NCI-H2107 treated with DMSO at 0.1 percent for 48 hours (cell line): ENCODE results near the gene MLST8.

Experiments
- DNase-seq: peaks from one replicate; lab custom pipeline; 2025; ENCODE audit not compliant: unreplicated experiment; lab: John Stamatoyannopoulos, UW

The MLST8 gene

GRCh38 chr16:2205104-2205966 lies at the start of gene MLST8:
TSS of gene MLST8 (plus strand) at chr16:2205454. CDS start at chr16:2206086, 632 bp downstream.
- peak; percentile 24 for DNase-seq

DNA sequence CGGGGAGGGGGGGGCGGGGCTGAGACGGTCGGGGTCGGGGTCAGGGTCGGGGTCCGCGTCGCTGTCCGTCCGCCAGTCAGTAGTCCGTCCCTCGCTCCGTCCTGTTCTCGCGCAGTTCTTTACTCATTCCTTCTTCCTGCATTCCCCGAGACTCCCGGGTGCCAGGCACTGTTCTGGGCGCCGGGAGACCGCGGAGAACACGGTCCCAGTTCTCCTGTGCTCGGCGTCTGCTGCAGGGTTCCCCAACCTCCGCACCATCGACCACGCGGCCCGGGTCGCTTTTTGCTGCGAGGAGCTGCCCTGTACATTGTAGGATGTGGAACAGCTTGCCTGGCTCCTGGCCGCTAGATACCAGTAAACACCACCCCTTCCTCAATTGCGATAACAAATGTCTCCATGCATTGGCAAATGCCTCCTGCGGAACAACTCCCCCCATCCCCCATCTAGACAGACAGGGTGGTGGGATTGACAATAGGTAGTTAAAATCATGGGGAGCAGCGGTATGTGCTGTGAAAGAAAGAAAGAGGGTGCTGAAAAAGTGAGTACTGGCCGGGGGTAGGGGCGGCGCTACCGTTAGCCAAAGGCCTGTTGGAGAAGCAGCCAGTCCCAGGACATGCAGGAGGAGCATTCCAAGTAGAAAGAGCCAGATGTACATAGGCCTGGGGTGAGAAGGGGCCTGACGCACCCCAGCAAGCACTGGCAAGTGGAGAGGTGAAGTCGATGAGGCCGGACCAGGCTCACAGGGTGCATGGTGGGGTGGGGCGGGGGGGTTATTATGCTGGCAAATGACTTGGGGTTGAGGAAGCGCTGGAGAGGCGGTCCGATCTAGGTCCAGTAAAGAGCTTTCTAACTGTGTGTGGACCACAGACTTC lies 49.0 kb upstream of the MLST8 start:
- DNase-seq = no peak

DNA sequence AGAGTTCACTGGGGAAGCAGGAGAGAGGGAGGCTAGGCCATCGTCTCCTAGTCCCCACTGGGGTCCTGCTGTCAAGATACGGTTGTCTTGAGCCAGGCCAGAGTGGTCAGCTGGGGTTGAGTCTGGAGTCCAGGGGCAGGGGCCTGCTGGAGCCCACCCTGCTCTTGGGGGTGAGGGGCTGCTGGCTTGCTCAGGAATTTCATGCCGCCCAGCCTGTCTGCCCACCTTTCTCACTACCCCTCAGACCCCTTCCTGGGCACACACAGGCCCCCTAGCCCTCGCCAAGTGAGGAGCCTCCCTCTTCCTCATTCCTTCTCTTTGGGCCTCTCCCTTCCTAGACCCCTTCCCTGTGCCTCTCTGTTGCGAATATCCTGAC lies 48.4 kb upstream of the MLST8 start:
- DNase-seq = no peak

DNA sequence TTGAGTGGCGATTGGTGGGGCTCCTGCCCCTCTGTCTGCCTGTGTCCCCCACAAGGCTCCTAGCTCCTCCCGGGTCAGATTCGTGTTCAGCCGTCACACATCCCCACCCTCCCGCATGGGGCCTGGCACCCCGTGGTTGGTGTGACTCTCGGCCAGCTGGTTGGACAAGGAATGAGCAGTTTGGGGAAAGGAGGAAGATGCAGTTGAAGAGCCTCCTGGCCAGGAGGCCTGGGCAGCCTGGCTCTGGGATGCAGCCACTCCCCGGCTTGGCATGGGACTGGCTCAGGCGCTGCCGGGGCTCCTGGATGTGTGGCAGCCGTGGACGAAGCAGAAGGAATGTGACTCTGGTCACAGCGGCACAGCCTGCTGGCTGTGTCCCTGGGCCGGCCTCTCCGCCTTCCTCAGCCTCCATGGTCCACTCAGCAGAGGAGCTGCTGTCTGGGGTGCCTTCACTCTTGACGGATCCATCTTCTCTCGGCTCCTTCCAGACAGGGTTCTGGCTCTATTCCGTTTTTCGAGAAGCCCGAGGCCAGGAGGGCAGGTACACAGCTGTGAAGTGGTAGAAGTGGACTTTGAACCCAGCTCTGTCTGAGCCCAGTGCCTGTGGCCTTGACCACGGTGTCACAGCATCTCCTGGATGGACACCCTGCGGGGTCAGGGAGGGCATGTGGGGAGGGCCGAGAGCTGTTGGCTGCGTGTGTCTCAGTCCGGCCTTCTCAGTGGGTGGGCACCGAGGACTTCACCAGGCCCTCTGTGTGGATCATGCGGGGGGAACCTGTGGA lies 47.6 kb upstream of the MLST8 start:
- no peak for DNase-seq

DNA sequence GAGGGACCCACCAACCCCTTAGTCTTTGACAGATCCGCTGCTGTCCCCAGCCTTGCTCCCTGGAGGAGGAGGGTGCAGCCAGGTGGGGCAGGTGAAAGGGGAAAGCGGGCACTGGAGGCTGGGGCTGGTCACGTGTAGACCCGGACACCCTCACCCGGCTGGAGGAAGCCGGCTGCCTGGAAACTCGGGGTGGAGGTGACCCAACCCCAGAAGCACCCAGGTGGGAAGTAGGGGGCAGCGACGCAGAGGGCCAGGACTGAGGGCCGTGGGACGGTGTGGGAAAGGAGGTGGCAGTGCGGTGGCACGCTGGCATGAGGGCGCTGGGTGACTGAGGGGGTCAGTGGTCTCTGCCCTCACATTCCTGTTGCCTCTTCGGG lies 47.0 kb upstream of the MLST8 start:
- no peak for DNase-seq

GRCh38 chr16:2159175-2159838 lies 45.9 kb upstream of the MLST8 start:
- no peak for DNase-seq

DNA sequence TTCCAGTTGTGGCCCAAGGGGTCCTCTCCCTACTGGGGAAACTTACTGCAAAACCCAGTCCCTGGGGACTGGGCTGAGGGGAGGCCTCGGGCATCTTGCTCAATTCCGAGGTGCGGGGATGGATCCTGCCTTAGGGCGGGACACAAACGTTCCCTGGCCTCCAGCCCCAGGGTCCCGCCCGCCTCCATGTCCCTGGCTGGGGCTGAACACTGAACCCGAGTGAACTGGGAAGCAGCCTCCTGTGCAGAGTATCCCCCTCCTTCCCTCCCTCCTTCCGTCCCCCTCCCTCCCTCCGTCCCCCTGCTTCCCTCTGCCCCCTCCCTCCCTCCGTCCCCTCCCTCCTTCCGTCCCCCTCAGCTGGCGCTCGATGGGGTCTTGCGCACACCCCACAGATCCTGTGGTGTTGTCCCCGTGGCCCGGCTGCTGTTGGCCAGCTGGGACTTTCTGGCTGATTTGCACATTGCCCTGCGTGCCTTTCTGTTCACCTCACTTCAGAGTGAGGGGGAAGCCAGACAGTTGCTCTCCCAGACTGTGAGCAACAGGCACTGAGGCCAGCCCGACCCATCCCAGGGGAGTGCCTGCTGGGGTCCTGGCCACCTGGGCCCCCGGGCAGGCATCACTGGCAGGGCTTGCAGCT lies 44.2 kb upstream of the MLST8 start:
- no peak for DNase-seq

DNA sequence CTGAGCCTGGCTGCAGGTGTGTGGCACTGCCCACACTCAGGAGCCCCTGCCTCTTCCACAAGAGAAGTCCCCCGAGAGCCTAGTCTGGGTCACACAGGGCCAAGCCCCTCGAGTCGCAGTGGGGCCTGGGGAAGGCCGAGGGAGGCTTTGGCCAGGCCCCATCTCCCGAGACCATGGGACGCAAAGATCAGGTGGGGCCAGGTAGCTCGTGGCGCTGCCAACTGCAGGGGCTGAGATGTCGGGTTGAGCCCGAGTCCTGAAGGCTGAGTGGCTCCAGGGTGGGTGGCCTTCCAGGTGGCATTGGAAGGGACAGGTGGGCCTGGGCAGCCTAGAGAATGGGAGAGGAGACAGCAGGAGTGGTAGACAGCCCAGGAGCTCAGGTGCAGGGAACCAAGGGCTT lies 43.3 kb upstream of the MLST8 start:
- no peak for DNase-seq

- no peak for DNase-seq
Observed at GRCh38 chr16:2162676-2163118, 42.6 kb upstream of the MLST8 start.

GRCh38 chr16:2163211-2163881 lies 41.9 kb upstream of the MLST8 start:
- no peak for DNase-seq

DNA sequence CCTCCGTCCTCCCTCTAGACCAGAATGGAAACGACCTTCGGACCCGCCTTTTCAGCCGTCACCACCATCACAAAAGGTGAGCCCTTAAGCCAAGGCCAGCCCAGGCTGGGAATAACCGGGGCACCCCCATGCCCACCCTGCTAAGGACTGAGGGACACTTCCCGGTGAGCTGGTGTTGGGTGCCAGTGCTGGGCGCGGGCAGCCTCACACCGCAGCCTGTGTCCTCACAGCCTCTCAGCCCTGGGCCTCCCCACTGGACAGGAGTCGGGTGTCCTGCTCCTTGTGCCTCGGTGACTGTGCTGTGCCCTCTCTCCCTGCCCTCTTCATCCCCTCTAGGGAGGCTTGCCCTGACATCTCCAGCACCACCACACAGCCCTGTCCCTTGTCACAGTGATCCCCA lies 39.4 kb upstream of the MLST8 start:
- no peak for DNase-seq

DNA sequence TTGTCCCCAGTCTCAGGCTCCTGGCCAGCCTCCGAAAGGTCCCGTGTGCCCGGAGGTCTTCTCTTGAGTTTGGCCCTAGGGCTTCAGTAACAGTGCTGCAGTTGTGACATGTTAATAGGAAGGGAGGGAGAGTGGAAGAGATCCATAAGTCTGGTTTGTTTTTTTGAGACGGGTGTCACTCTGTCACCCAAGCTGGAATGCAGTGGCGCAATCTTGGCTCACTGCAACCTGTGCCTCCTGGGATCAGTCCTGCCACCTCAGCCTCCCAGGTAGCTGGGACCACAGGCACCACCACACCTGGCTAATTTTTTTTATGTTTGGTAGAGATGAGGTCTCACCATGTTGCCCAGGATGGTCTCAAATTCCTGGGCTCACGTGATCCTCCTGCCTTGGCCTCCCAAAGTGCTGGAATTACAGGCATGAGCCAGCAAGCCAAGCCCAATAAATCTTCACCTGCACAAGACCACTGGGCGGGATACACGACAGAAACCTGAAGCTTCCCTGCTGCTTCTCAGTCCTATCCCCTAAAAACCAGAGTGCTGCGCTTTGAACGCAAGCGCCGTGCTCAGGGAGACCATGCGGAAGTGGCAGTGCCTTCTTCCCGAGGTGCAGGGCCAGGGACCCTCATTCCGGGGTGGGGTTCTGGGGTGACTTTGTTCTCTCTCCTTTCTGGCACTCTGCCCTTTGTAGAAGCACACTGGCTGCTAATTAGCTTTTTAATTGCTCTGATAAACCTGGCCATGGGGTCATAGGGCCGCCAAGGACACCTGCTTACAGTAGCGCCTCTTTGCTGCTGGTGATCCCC lies 38.8 kb upstream of the MLST8 start:
- no peak for DNase-seq

DNA sequence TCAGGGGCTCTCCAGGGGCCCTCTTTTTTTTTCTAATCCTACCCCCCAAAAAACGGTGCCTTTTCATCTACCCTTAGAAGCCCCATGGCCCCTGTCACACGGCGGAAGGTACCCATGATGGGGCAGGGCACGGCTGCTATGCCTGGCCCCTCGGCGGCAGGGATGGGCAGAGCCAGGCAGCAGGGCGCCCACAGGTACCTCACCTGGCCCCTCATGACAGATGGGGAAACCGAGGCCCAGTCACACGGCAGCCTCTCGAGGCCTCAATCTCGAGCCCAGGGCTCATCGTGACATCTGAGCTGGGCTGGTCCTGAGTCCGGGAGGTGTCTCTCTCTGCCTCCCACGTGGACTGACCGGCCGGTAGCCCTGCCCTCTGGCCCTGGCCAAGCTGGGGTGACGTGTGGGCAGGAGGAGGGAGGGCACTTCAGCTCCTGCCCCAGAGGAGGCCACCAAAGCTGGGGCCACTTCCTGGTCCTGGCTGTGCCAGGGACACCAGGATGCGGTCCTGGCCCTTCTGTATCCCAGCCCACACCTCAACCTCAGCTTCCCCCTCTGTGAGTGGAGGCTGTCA lies 38.1 kb upstream of the MLST8 start:
- no peak for DNase-seq

DNA sequence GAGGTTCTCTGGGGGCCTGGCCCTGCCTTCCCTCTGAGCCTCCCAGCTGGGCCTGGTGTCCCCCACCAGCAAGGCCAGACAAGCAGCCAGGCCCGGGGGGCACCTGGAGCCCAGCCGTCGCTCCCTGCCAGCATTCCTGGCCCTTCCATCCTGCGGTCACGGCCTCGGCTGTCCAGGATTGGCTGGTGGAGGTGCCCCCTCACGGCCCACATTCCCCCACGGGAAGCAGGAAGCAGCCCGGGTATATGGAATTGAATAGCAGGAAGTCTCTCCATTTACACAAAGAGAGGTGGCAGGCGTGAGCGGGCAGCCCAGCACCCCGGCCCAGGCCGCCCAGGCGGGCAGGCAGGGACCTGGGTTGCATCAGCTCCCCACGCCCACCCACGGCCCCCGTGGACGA lies 35.2 kb upstream of the MLST8 start:
- DNase-seq = no peak

DNA sequence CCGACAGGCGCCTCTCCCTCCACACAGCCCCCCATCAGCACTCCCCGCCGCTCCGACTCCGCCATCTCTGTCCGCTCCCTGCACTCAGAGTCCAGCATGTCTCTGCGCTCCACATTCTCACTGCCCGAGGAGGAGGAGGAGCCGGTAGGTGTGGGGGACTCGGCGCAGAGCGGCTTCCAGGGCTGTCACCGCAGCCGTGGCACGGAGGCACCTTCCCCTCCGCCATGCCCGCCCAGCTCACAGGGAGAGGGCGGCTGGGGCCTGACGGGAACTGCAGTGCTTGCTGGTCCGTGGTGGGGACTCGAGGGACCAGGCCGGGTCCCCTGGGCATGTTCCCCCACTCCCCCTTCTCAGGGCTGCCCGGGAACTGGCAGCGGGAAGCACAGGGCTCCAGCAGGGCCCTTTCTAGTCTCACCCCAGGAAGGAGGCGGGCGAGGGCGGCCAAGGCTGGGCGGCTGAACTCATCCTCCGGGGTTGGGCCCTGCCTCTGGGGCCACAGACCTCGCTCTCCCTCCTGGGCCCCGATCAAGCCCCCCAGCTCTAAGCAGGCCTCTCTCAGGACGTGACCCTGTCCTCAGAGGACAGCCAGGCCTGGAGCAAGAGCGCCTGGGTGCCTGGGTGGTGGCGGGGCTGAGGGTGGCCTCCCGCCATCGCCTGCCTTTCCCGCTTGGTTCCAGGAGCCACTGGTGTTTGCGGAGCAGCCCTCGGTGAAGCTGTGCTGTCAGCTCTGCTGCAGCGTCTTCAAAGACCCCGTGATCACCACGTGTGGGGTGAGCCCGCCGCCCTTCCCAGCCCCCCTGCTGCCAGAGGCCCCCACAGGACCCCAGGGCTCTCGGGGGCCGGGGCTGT lies 34.4 kb upstream of the MLST8 start:
- no peak for DNase-seq

- DNase-seq = no peak
Observed at GRCh38 chr16:2171601-2172178, 33.6 kb upstream of the MLST8 start.

DNA sequence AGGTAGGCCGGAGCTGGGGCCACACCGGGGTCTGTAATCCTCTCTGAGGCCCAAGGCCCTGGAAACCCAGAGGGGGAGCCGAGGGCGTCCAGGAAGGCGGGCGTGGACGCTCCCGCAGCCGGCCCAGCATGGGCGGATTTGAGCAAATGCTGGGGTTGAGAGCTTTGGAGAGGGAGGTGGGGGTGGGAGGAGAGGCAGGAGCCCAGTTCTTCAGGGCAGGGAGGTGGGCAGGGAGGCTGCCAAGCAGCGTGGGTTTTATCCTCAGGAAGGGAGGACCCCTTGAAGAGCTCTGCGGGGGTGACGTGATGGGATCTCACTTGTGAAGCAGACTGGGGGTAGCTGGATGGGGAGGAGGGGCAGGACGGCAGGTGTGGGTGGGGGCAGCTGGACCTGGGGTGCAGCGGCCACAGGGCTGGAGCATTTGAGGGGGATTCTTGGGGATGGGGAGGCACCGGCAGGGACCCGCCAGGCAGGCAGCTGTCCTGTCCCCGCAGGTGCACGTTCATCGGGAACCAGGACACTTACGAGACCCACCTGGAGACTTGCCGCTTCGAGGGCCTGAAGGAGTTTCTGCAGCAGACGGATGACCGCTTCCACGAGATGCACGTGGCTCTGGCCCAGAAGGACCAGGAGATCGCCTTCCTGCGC lies 32.4 kb upstream of the MLST8 start:
- no peak for DNase-seq
